ENCODE results near the gene ADAM17.

- TF ChIP-seq SMC3 (IDR thresholded peaks at IDR 0.05; ENCODE audit: low read depth, low read length) (no peak), SIN3A (IDR thresholded peaks at IDR 0.05; ENCODE audit: borderline replicate concordance, low read depth, low read length) (no peak), MAX (IDR thresholded peaks at IDR 0.05; ENCODE audit: low read depth) (no peak)
- TF ChIP-seq, protein P1, sequence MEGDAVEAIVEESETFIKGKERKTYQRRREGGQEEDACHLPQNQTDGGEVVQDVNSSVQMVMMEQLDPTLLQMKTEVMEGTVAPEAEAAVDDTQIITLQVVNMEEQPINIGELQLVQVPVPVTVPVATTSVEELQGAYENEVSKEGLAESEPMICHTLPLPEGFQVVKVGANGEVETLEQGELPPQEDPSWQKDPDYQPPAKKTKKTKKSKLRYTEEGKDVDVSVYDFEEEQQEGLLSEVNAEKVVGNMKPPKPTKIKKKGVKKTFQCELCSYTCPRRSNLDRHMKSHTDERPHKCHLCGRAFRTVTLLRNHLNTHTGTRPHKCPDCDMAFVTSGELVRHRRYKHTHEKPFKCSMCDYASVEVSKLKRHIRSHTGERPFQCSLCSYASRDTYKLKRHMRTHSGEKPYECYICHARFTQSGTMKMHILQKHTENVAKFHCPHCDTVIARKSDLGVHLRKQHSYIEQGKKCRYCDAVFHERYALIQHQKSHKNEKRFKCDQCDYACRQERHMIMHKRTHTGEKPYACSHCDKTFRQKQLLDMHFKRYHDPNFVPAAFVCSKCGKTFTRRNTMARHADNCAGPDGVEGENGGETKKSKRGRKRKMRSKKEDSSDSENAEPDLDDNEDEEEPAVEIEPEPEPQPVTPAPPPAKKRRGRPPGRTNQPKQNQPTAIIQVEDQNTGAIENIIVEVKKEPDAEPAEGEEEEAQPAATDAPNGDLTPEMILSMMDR (IDR thresholded peaks at IDR 0.05), result no peak
- TF ChIP-seq, protein P2, sequence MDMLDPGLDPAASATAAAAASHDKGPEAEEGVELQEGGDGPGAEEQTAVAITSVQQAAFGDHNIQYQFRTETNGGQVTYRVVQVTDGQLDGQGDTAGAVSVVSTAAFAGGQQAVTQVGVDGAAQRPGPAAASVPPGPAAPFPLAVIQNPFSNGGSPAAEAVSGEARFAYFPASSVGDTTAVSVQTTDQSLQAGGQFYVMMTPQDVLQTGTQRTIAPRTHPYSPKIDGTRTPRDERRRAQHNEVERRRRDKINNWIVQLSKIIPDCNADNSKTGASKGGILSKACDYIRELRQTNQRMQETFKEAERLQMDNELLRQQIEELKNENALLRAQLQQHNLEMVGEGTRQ (IDR thresholded peaks at IDR 0.05; ENCODE audit: borderline replicate concordance, low read depth, low read length), result no peak
These were observed 5.0 kb upstream of the ADAM17 start for GRCh38 chr2:9560628-9561027.
